ENCODE results near the gene SLC44A2.

The SLC44A2 gene

DNA sequence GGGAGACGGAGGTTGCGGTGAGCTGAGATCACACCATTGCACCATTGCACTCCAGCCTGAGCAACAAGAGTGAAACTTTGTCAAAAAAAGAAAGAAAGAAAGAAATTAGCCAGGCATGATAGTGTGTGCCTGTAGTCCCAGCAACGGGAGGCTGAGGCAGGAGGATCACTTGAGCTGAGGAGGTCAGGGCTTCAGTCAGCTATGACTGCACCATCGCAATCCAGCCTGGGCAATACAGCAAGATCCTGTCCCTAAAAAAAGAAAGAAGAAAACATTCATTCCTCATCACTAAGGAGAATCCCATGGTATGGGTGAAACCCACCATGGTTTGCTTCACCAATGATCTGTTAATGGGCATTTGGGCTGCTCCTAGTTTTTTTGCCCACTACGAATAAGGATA lies 25.2 kb upstream of the SLC44A2 start:
- no peaks in the 10 kb centered on the region for H3K27me3 ChIP-seq (replicated peaks; ENCODE audit: control insufficient read depth, insufficient read depth, low read length)
- H3K4me3 ChIP-seq (replicated peaks; ENCODE audit: low read depth, low read length) = no peak overlapping the region
- no peak for DNase-seq (ENCODE audit: extremely low read depth, insufficient read length)
- no peaks in the 10 kb centered on the region for H3K36me3 ChIP-seq (ENCODE audit: control insufficient read depth, insufficient read depth, low read length)
- TF ChIP-seq, protein P1, sequence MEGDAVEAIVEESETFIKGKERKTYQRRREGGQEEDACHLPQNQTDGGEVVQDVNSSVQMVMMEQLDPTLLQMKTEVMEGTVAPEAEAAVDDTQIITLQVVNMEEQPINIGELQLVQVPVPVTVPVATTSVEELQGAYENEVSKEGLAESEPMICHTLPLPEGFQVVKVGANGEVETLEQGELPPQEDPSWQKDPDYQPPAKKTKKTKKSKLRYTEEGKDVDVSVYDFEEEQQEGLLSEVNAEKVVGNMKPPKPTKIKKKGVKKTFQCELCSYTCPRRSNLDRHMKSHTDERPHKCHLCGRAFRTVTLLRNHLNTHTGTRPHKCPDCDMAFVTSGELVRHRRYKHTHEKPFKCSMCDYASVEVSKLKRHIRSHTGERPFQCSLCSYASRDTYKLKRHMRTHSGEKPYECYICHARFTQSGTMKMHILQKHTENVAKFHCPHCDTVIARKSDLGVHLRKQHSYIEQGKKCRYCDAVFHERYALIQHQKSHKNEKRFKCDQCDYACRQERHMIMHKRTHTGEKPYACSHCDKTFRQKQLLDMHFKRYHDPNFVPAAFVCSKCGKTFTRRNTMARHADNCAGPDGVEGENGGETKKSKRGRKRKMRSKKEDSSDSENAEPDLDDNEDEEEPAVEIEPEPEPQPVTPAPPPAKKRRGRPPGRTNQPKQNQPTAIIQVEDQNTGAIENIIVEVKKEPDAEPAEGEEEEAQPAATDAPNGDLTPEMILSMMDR (IDR thresholded peaks at IDR 0.05; ENCODE audit: insufficient read depth, low read length, poor library complexity, severe bottlenecking) = no peak

DNA sequence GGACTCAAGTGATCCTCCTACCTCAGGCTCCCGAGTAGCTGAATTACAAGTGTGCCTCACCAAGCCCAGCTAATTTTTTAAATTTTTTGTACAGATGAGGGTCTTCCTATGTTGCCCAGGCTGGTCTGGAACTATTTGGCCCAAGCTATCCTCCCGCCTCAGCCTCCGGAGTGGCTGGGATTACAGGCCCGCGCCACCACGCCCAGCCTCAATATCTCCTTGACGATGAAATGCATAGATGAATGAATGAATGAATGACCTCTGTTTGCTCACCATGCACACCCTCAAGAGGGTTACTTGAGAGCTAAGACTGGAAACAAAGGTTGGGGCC lies 23.4 kb upstream of the SLC44A2 start:
- H3K27me3 ChIP-seq (replicated peaks; ENCODE audit: control insufficient read depth, insufficient read depth, low read length) = no peaks in the 10 kb centered on the region
- TF ChIP-seq, protein P1 (IDR thresholded peaks at IDR 0.05; ENCODE audit: insufficient read depth, low read length, poor library complexity, severe bottlenecking) = no peak
- H3K36me3 ChIP-seq (ENCODE audit: control insufficient read depth, insufficient read depth, low read length) = no peaks in the 10 kb centered on the region; the same call in 1 of the 2 replicates
- DNase-seq (ENCODE audit: extremely low read depth, insufficient read length) = no peak
- H3K4me3 ChIP-seq (replicated peaks; ENCODE audit: low read depth, low read length) = peak overlapping the region; percentile 35

DNA sequence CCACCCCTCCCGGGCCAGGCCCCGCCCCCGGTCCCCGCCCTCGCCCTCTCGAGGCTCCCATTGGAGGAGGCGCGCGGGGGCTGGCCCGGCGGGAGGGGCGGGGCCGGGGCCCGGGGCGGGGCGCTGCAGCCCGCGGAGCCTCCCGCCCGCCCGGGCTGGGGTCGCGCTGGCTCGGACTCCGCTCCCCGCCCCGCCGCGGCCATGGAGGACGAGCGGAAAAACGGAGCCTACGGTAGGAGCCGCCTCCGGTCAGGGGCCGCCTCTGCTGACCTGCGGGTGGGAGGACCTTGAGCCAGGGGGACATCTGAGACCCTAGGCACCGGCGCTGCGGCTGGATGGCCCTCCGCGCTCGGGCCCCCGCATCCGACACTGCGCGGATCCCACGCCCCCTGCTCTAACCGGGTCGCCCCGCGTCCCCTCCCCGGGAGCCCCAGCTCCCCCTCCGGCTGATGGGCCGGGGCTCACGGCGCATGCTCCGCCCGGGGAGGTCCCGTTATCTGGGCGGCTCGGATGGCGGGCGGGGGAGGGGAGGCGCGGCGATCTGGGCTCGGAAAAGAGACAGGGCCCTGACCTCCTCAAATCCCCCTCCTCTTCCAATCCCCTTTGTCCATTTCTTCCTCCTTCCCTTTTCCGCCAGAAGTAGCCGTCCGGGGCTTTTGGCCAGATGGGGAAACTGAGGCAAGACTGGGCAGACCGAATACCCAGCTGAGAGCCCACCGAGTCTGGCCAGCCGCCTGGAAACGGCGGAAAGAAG lies 22.8 kb upstream of the SLC44A2 start:
- H3K36me3 ChIP-seq (ENCODE audit: control insufficient read depth, insufficient read depth, low read length) = no peaks in the 10 kb centered on the region; the same call in 1 of the 2 replicates
- TF ChIP-seq, protein P1 (IDR thresholded peaks at IDR 0.05; ENCODE audit: insufficient read depth, low read length, poor library complexity, severe bottlenecking) = no peak
- peak overlapping the region; percentile 99 for H3K4me3 ChIP-seq (replicated peaks; ENCODE audit: low read depth, low read length)
- DNase-seq (ENCODE audit: extremely low read depth, insufficient read length) = peak; percentile 86
- H3K27me3 ChIP-seq (replicated peaks; ENCODE audit: control insufficient read depth, insufficient read depth, low read length) = no peaks in the 10 kb centered on the region

DNA sequence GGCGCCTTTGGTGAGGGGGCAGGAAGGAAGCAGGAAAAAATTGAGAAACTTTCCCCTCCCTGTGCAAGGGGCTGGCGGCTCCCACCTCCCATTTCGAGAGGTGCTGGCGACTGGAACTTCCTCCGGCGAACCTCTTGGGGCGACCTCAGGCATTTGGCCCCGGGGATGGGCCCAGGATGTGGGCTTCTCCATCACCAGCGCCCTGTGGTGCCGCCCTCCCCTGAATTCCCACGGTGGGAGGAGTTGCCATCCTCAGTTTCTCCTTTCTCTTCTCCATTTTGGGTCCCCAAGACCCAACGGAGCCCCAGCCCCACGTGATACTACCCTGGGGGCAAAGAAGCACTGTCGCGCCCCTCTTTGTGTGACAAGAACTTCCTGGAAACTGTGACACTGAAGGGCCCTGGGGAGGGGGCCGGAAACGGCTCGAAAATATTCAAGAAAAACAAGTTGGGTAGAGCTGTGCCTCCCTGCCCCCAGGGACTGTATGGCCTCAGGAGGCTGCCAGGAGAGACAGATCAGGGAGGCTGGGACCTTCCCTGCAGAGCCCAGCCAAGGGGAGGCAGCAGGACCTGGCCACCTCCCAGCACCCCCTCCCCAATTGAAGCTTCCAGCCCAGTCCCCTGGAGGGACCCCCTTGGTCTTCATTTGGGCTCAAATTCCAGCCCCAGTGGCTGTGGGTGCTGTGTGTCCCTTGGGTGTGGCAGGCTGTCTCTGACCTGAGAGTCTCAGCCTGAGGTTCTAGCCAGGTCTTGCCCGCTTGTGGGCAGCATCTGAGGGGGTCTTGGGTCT lies 22.1 kb upstream of the SLC44A2 start:
- peak overlapping the region; percentile 99 for H3K4me3 ChIP-seq (replicated peaks; ENCODE audit: low read depth, low read length)
- TF ChIP-seq, protein P1 (IDR thresholded peaks at IDR 0.05; ENCODE audit: insufficient read depth, low read length, poor library complexity, severe bottlenecking) = no peak
- peak; percentile 66 for DNase-seq (ENCODE audit: extremely low read depth, insufficient read length)

DNA sequence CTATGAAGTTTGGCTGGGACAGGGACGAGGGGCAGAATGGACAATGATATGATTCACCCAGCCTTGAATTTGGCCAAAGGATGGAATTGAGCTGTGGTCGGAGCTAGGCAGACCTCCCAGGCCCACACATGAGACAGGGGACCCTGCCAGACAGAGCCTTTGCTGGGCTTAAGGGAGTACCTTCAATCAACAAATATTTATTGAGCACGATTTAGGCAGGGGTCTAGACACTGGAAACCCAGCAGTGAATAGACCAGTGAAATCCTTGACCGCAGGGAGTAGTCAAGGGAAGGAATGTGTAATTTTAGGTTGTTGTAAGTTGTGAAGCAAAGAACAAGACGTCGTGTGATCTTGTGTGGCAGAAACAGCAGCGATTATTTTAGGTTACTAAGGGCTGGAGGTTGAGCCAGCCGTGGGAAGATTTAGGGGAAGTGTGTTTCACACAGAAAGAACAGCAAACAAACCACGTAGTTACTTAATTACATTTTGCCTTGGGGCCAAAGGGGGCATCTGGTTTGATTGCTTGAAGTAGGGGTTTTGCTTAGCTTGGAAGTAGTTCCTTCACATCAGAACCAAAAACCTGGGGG lies 21.4 kb upstream of the SLC44A2 start:
- Histone ChIP-seq H3K36me3 (ENCODE audit: control insufficient read depth, insufficient read depth, low read length) (no peaks in the 10 kb centered on the region; the same call in 1 of the 2 replicates), H3K27me3 (replicated peaks; ENCODE audit: control insufficient read depth, insufficient read depth, low read length) (no peaks in the 10 kb centered on the region), H3K4me3 (replicated peaks; ENCODE audit: low read depth, low read length) (peak overlapping the region; percentile 99)
- no peak for DNase-seq (ENCODE audit: extremely low read depth, insufficient read length)
- TF ChIP-seq, protein P1 (IDR thresholded peaks at IDR 0.05; ENCODE audit: insufficient read depth, low read length, poor library complexity, severe bottlenecking) = no peak

More for the DNA sequence above, 22.1 kb upstream of the SLC44A2 start:
- no peaks in the 10 kb centered on the region; the same call in 1 of the 2 replicates for H3K36me3 ChIP-seq (ENCODE audit: control insufficient read depth, insufficient read depth, low read length)
- no peaks in the 10 kb centered on the region for H3K27me3 ChIP-seq (replicated peaks; ENCODE audit: control insufficient read depth, insufficient read depth, low read length)

Data from GM06990 (cell line).